OCI-LY7 (cell line): ENCODE measurements around the gene IST1. TPM values are rescaled to one million over a fixed set of nuclear protein-coding genes. Genes with fewer than 3 reads are reported as not detected.

Experiments used
- BruUV-seq: library from RNA; stranded (reverse); fragments of 400-500 nt; replicated peaks from 2 replicates; lab custom pipeline; 2021; lab: Mats Ljungman, UMichigan
- CTCF ChIA-PET: fragments of 300-600 bp; sonication (Branson Sonifier 250); formaldehyde crosslinking; loops from one replicate; lab custom pipeline; 2022; ENCODE audit warnings: antibody characterized with exemption; ENCODE audit not compliant: unreplicated experiment; lab: Charles Lee
- POLR2A ChIA-PET: fragments of 300-600 bp; sonication (Branson Sonifier 250); formaldehyde crosslinking; loops from one replicate; lab custom pipeline; 2022; ENCODE audit warnings: antibody characterized with exemption; lab: Charles Lee
- DNase-seq: peaks from one replicate; pipeline ENCODE4 v3.0.0-alpha.2; 2015; ENCODE audit warnings: low spot score
- H2AFZ ChIP-seq: fragments of 200-600 bp; sonication (generic), shearing (Covaris generic); 2 replicates; pipeline ENCODE4 v1.6.1; 2014; ENCODE audit warnings: mild to moderate bottlenecking, antibody characterized with exemption, low read length, moderate library complexity
- H3K27ac ChIP-seq: fragments of 200-600 bp; sonication (generic); 2 replicates; pipeline ENCODE4 v1.5.1; 2014; ENCODE audit warnings: mixed run types, low read depth, mild to moderate bottlenecking, moderate library complexity, low read length, inconsistent platforms; ENCODE audit not compliant: poor library complexity, severe bottlenecking
- H3K36me3 ChIP-seq: fragments of 200-600 bp; sonication (generic); 2 replicates; pipeline ENCODE4 v1.6.1; 2014; ENCODE audit warnings: mild to moderate bottlenecking, antibody characterized with exemption, low read length, moderate library complexity, mixed read lengths; ENCODE audit not compliant: insufficient read depth
- H3K4me1 ChIP-seq: fragments of 200-600 bp; sonication (generic); 2 replicates; pipeline ENCODE4 v1.5.1; 2014; ENCODE audit warnings: mild to moderate bottlenecking, low read length; ENCODE audit not compliant: insufficient read depth, poor library complexity, severe bottlenecking
- H3K4me2 ChIP-seq: fragments of 200-600 bp; sonication (generic); 2 replicates; pipeline ENCODE4 v1.6.1; 2014; ENCODE audit warnings: mild to moderate bottlenecking, low read length
- H3K4me3 ChIP-seq: fragments of 200-600 bp; sonication (generic); 2 replicates; pipeline ENCODE4 v1.5.1; 2014; ENCODE audit warnings: mild to moderate bottlenecking, low read depth, low read length; ENCODE audit not compliant: poor library complexity, severe bottlenecking
- H3K79me2 ChIP-seq: fragments of 200-600 bp; sonication (generic); 2 replicates; pipeline ENCODE4 v1.6.1; 2016; ENCODE audit warnings: low read depth, mild to moderate bottlenecking, low read length, moderate library complexity, mixed read lengths; ENCODE audit not compliant: insufficient read depth
- H3K9me2 ChIP-seq: fragments of 200-600 bp; sonication (generic); 2 replicates; pipeline ENCODE4 v1.6.1; 2016; ENCODE audit warnings: mild to moderate bottlenecking, low read length, mixed read lengths; ENCODE audit not compliant: insufficient read depth
- H3K9me3 ChIP-seq: fragments of 200-600 bp; sonication (generic); 2 replicates; pipeline ENCODE4 v1.6.1; 2014; ENCODE audit warnings: mild to moderate bottlenecking, mixed run types, low read length, mixed read lengths
- H4K20me1 ChIP-seq: fragments of 200-600 bp; sonication (generic); 2 replicates; pipeline ENCODE4 v1.6.1; 2014; ENCODE audit warnings: mild to moderate bottlenecking, antibody characterized with exemption, low read length, moderate library complexity, mixed read lengths; ENCODE audit not compliant: insufficient read depth
- EZH2phosphoT487 ChIP-seq: fragments of 200-600 bp; sonication (generic); IDR thresholded peaks from 2 replicates; pipeline ENCODE4 v1.6.1; 2018; ENCODE audit warnings: low read depth, borderline replicate concordance, mild to moderate bottlenecking, mixed run types, antibody characterized with exemption, low read length, moderate library complexity, mixed read lengths
- intact Hi-C: fragments of 100-400 bp; cut with micrococcal nuclease; formaldehyde crosslinking; loops from one replicate; pipeline ENCODE4 v1.10.0; 2022; ENCODE audit not compliant: unreplicated experiment
- total RNA-seq, 2 experiments: library from RNA; depleted of rRNA in 1 of 2; stranded (reverse); fragments of >200 nt in 1 of 2; shearing (Covaris generic) in 1 of 2; gene quantifications; 2 replicates each; pipeline ENCODE4 v1.2.3, GENCODE V29; 2014 to 2022
- TF ChIP-seq, protein P1 (sequence below): fragments of 200-600 bp; sonication (generic); conservative IDR thresholded peaks from 2 replicates; pipeline ENCODE4 v1.5.1; 2014; ENCODE audit warnings: mild to moderate bottlenecking, antibody characterized with exemption, low read length, moderate library complexity, mixed read lengths

IST1 gene
- total RNA-seq, 2 experiments from 2014 or later: 147 to 200 TPM

DNA sequence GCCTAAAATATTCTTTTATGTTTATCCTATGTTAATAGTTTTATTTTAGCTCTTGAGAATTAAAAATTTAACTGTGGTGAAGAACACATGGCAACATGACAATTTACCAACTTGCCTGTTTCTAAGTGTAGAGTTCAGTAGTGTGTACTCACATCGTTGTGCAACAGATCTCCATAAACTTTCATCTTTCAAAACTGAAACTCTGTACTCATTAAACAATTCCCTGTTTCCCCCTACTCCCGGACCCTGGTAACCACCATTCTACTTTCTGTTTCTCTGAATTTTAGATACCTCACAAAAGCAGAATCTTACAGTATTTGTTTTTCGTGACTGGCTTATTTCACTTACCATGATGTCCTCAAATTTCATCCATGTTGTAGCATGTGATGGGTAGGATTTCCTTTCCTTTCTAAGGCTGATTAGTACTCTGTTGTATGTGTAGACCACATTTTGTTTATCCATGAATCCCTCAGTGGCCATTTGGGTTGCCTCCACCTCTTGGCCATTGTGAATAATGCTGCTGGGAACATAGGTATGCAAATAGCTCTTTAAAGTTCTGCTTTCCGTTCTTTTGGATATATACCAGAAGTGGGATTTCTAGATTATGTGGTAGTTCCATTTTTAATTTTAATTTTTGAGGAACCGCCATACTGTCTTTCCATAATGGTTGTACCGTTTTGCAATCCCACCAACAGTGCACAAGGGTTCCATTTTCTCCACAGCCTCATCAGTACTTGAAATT lies 17.4 kb downstream of the IST1 start:
- Histone ChIP-seq H3K9me2 (no peaks in the 10 kb centered on the region), H3K9me3 (peaks cover 3% of the 10 kb centered on the region; the same call in 1 of the 2 replicates), H3K4me2 (no peak overlapping the region), H3K36me3 (peaks cover 94% of the 10 kb centered on the region), H3K79me2 (peaks cover 100% of the 10 kb centered on the region), H3K4me1 (no peaks in the 10 kb centered on the region), H3K27ac (no peak overlapping the region), H3K4me3 (no peak overlapping the region), H4K20me1 (peaks cover 14% of the 10 kb centered on the region), H2AFZ (no peak overlapping the region)
- BruUV-seq: no TSS peak
- CTCF ChIA-PET: no interaction called here
- POLR2A ChIA-PET: interaction anchor here (0.7 to 1.6 kb wide), 2 partner anchors 17 to 19 kb away, joined by 3 read pairs; no protein-coding TSS in a partner anchor
- intact Hi-C loops: no loop called here
- no peak for DNase-seq
- no peak for TF ChIP-seq EZH2phosphoT487
- TF ChIP-seq, protein P1, sequence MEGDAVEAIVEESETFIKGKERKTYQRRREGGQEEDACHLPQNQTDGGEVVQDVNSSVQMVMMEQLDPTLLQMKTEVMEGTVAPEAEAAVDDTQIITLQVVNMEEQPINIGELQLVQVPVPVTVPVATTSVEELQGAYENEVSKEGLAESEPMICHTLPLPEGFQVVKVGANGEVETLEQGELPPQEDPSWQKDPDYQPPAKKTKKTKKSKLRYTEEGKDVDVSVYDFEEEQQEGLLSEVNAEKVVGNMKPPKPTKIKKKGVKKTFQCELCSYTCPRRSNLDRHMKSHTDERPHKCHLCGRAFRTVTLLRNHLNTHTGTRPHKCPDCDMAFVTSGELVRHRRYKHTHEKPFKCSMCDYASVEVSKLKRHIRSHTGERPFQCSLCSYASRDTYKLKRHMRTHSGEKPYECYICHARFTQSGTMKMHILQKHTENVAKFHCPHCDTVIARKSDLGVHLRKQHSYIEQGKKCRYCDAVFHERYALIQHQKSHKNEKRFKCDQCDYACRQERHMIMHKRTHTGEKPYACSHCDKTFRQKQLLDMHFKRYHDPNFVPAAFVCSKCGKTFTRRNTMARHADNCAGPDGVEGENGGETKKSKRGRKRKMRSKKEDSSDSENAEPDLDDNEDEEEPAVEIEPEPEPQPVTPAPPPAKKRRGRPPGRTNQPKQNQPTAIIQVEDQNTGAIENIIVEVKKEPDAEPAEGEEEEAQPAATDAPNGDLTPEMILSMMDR: no peak

DNA sequence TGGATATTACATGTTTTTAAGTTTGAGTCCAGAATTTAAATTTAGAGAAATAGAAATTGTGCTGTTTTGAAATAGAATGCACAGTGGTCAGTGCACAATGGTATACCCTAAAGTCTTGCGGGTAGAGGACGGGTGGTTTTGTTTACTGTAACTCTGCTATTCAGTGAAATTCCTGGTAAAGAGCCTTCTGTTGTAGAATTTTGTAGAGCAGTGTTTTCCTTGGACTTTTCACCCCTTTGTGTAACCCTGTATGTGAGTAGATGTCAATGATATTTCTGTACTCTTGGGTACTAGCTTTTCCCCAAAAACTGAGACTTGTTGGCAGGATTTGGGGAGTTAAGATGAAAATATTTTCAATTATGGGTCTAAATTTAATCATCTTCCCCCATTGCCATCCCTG lies 19.5 kb downstream of the IST1 start:
- no TSS peak for BruUV-seq
- TF ChIP-seq, protein P1: no peak
- no peak for TF ChIP-seq EZH2phosphoT487
- Histone ChIP-seq H3K36me3 (peaks cover 99% of the 10 kb centered on the region), H3K27ac (no peak overlapping the region), H3K4me1 (no peaks in the 10 kb centered on the region), H3K79me2 (peaks cover 92% of the 10 kb centered on the region), H3K9me3 (peaks cover 21% of the 10 kb centered on the region; the same call in 1 of the 2 replicates), H3K4me3 (no peak overlapping the region), H3K9me2 (no peaks in the 10 kb centered on the region), H4K20me1 (peaks cover 3% of the 10 kb centered on the region; the same call in 1 of the 2 replicates), H2AFZ (no peak overlapping the region), H3K4me2 (no peak overlapping the region)
- DNase-seq: no peak
- ChIA-PET POLR2A (interaction anchor here (0.6 to 1.8 kb wide), 3 partner anchors 10 to 14 kb away, joined by 3 to 4 read pairs (median 4); no protein-coding TSS in a partner anchor), CTCF (no interaction called here)
- intact Hi-C loops: no loop called here

DNA sequence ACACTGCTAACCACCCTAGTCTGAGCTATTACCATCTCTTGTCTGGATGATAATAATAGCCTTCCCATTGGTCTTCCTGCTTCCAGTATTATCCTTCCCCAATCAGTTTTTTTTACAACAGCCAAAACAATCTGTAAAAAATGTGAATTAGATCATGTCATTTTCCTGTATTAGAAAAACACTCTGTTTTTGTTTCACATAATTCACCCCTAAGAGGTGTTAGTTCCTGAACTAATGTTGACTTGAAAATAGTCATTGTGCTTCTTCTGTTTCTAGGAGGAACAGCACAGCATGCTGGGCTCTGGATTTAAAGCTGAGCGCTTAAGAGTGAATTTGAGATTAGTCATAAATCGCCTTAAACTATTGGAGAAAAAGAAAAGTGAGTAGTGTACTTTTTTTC lies 20.0 kb downstream of the IST1 start:
- ChIA-PET POLR2A (interaction anchor here (0.6 to 1.8 kb wide), 3 partner anchors 10 to 15 kb away, joined by 3 to 4 read pairs (median 4); no protein-coding TSS in a partner anchor), CTCF (no interaction called here)
- Histone ChIP-seq H3K4me3 (no peak overlapping the region), H3K4me2 (no peak overlapping the region), H3K79me2 (peaks cover 87% of the 10 kb centered on the region), H3K27ac (no peak overlapping the region), H4K20me1 (no peaks in the 10 kb centered on the region), H2AFZ (no peak overlapping the region), H3K9me2 (no peaks in the 10 kb centered on the region), H3K4me1 (no peaks in the 10 kb centered on the region), H3K36me3 (peaks cover 99% of the 10 kb centered on the region), H3K9me3 (peaks cover 23% of the 10 kb centered on the region; the same call in 1 of the 2 replicates)
- TF ChIP-seq EZH2phosphoT487: no peak
- TF ChIP-seq, protein P1: no peak
- intact Hi-C loops: no loop called here
- DNase-seq: no peak
- no TSS peak for BruUV-seq
